K562 (cell line): ENCODE results near the gene DPPA2. TPM values are rescaled to one million over a fixed set of nuclear protein-coding genes. Genes with fewer than 3 reads are reported as not detected.

ENCODE experiments used
- polyA plus RNA-seq, 8 experiments: library from polyadenylated mRNA; depleted of rRNA in 4 of 8; stranded (reverse) in 5 of 8; unstranded in 3 of 8; fragments of >200 nt; fragmentation: Nextera tagmentation in 2 of 8; fragmentation: Illumina TruSeq in 1 of 8; extraction: Ambion mirVana in 2 of 8; extraction: Trizol in 1 of 8; gene quantifications; 2 replicates each; pipeline versions ENCODE4 v1.2.1 to v1.2.3, GENCODE V29; 2011 to 2014; ENCODE audit warnings: inconsistent platforms in 1 of 8, missing spikeins in 1 of 8
- total RNA-seq, 7 experiments: library from RNA; depleted of rRNA in 6 of 7; stranded (reverse); fragments of >200 nt in 6 of 7; fragmentation: Illumina TruSeq in 2 of 7; extraction: Trizol in 2 of 7; gene quantifications; 2 replicates each; pipeline versions ENCODE4 v1.2.1 to v1.2.3, GENCODE V29; 2011 to 2021; ENCODE audit warnings: low replicate concordance in 1 of 7
- TF ChIP-seq, protein P1 (sequence below), 2 experiments: fragments of 450-650 bp; formaldehyde crosslinking in 1 of 2; IDR thresholded peaks; 2 replicates each; pipeline versions ENCODE4 v1.4.0 to v1.6.1; 2014 to 2020; ENCODE audit warnings: mild to moderate bottlenecking in 2 of 2, borderline replicate concordance in 1 of 2, low read depth in 1 of 2
- TF ChIP-seq, protein P2 (sequence below): fragments of 250-450 bp; sonication (Bioruptor Pico); IDR thresholded peaks from 2 replicates; pipeline ENCODE4 v1.6.1; 2021; ENCODE audit warnings: mild to moderate bottlenecking

DPPA2 gene
- total and polyA plus RNA-seq, 9 of the 15 experiments (the other 6 are each of a cell fraction or from before 2014, with no cell fraction given): 0.04 TPM; not detected in 8

DNA sequence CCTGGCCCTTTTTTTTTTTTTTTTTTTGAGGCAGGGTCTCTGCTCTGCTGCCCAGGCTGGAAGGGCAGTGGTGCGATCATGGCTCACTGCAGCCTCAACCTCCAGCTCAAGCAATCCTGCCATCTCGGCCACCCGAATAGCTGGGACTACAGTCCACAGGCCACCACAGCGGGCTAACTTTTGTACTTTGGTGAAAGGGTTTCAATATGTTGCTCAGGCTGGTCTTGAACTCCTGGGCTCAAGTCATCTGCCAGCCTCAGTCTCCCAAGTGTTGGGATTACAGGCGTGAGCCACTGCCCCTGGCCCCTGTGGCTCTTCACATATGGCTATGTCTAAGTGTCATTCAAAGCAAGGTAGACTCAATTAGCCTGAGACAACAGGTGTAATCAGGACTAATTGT is 8.8 kb upstream of the DPPA2 start (continued):
- TF ChIP-seq, protein P1, sequence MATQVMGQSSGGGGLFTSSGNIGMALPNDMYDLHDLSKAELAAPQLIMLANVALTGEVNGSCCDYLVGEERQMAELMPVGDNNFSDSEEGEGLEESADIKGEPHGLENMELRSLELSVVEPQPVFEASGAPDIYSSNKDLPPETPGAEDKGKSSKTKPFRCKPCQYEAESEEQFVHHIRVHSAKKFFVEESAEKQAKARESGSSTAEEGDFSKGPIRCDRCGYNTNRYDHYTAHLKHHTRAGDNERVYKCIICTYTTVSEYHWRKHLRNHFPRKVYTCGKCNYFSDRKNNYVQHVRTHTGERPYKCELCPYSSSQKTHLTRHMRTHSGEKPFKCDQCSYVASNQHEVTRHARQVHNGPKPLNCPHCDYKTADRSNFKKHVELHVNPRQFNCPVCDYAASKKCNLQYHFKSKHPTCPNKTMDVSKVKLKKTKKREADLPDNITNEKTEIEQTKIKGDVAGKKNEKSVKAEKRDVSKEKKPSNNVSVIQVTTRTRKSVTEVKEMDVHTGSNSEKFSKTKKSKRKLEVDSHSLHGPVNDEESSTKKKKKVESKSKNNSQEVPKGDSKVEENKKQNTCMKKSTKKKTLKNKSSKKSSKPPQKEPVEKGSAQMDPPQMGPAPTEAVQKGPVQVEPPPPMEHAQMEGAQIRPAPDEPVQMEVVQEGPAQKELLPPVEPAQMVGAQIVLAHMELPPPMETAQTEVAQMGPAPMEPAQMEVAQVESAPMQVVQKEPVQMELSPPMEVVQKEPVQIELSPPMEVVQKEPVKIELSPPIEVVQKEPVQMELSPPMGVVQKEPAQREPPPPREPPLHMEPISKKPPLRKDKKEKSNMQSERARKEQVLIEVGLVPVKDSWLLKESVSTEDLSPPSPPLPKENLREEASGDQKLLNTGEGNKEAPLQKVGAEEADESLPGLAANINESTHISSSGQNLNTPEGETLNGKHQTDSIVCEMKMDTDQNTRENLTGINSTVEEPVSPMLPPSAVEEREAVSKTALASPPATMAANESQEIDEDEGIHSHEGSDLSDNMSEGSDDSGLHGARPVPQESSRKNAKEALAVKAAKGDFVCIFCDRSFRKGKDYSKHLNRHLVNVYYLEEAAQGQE (IDR thresholded peaks at IDR 0.05; ENCODE audit: borderline replicate concordance): no peak
- TF ChIP-seq, protein P1 (CRISPR knock-in tag; IDR thresholded peaks at IDR 0.05; ENCODE audit: low read depth): no peak
- TF ChIP-seq, protein P2, sequence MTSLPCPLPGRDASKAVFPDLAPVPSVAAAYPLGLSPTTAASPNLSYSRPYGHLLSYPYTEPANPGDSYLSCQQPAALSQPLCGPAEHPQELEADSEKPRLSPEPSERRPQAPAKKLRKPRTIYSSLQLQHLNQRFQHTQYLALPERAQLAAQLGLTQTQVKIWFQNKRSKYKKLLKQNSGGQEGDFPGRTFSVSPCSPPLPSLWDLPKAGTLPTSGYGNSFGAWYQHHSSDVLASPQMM (CRISPR knock-in tag): no peak
- TF ChIP-seq, all 486 proteins: peak for 0
